GM10266 (cell line): ENCODE measurements around the gene CCSER1.
"Not testable (repeated sequence)": the region's sequence is repeated elsewhere in the genome, so short reads cannot be mapped to it uniquely, and the experiment has no call there.

Experiments
- DNase-seq: peaks from one replicate; pipeline ENCODE4 v3.0.0; 2012; ENCODE audit errors: extremely low spot score
- TF ChIP-seq, protein P1 (sequence below): IDR thresholded peaks from 2 replicates; pipeline ENCODE4 v1.5.1; 2012; ENCODE audit warnings: mild to moderate bottlenecking, low read depth; ENCODE audit not compliant: control insufficient read depth, insufficient read depth; ENCODE audit errors: missing control alignments

The CCSER1 gene

GRCh38 chr4:91257721-91258120 is 1130.5 kb downstream of the CCSER1 start:
- TF ChIP-seq, protein P1, sequence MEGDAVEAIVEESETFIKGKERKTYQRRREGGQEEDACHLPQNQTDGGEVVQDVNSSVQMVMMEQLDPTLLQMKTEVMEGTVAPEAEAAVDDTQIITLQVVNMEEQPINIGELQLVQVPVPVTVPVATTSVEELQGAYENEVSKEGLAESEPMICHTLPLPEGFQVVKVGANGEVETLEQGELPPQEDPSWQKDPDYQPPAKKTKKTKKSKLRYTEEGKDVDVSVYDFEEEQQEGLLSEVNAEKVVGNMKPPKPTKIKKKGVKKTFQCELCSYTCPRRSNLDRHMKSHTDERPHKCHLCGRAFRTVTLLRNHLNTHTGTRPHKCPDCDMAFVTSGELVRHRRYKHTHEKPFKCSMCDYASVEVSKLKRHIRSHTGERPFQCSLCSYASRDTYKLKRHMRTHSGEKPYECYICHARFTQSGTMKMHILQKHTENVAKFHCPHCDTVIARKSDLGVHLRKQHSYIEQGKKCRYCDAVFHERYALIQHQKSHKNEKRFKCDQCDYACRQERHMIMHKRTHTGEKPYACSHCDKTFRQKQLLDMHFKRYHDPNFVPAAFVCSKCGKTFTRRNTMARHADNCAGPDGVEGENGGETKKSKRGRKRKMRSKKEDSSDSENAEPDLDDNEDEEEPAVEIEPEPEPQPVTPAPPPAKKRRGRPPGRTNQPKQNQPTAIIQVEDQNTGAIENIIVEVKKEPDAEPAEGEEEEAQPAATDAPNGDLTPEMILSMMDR, result no peak
- DNase-seq, result no peak

DNA sequence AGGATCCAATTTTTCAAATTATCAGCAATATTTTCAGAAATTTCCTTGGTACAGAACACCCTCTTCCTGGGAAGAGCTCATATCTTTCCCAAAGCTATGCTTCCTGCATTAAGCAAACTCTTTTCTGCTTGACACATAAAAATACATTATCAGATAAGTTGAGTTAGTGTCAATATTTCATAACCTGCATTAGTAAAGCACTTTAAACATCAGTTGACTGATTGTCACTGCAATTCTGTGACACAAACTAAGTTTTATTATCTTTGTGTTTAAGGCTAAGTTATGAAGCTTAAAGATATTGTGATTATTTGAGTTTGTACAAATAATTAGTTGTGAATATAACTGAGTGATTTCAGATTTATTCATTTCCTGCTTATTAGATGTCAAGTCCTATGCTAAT is 1131.1 kb downstream of the CCSER1 start:
- TF ChIP-seq, protein P1, result no peak
- DNase-seq, result no peak

DNA sequence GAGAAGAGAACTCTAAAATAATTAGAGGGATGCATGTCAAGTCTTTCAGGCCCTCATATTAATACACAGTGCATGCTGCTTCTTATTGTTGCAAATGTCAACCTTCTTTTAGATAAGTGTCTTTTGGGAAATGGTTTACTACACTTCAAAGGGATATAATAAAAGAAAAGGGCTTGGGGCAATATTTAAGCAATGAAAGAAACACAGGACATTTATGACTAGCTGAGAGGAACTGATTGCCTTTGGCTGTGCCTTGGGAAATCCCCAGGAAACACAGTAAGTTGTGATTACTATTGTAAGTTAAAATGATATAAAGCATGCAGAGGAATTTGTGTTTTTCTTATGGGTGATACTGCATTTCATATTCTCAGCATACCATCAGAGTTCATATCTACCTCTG is 1140.3 kb downstream of the CCSER1 start:
- DNase-seq, result no peak
- TF ChIP-seq, protein P1, result no peak

GRCh38 chr4:91268481-91268880 is 1141.3 kb downstream of the CCSER1 start:
- DNase-seq, result not testable (repeated sequence)

DNA sequence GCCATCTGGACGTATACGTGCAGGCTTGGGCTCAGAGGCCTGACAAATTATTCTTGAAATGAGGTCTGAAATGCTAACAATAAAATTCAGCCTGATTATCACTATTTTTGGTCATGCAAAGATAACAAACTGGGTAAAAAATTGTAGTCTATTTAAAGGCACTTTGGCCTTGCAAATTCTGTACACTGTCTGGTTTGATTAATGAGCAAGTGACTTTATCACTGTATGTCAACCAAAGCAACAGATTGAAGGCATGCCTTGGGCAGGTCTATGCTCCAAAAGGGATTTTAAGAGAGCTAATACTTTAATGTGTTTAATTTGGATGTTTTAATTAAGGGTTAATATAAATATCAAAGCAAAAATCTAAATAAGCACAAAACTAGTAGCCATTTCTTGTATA is 1141.7 kb downstream of the CCSER1 start:
- TF ChIP-seq, protein P1, result no peak
- DNase-seq, result no peak

GRCh38 chr4:91279899-91280298 is 1152.7 kb downstream of the CCSER1 start:
- no peak for DNase-seq
- TF ChIP-seq, protein P1, result no peak

DNA sequence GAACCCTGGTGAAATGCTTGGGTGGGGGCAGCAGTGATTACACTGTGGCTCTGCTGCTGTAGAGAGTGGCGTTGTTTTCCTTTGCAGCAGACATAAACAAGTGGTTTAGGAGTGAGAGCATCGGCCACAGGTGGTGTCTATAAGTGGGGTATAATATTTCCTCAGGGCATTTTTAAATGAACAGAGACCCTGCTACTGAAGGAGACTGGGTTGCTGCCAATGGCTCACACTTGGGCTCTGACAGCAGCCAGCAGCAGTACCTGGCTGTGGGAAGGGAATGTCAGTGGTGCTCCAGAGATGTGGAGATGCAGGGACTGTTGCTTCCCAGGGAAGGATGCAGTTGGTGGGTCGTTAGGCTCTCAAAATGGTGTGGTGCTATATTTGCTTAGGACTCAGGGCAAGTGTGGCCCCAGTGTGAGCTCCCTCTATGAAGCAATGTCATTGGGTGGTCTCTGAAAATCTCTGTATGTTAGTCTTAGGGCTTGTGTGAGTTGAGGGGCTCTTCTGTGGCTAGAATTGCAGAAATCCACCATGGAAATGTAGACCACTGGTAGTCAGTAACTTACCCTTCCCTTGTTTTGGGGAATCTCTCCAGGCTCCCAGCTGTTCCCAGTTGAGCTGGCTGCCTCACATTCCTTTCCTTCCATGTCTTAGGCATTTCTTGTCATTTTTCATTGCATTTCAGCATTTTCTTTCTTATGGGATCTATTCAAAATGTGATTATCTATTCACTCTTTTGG is 1153.5 kb downstream of the CCSER1 start:
- TF ChIP-seq, protein P1, result no peak
- no peak for DNase-seq

GRCh38 chr4:91282217-91282616 is 1155.0 kb downstream of the CCSER1 start:
- no peak for DNase-seq
- TF ChIP-seq, protein P1, result no peak
